G401.6 (cell line): ENCODE measurements around the gene GLCCI1.
"Not testable (repeated sequence)": the region's sequence is repeated elsewhere in the genome, so short reads cannot be mapped to it uniquely, and the experiment has no call there.

Experiments used
- FAIRE-seq: peaks from 2 replicates; lab custom pipeline; 2012; peaks lifted over from hg19 to GRCh38; lab: Jason Lieb, UNC

Gene GLCCI1

GRCh38 chr7:8051373-8051772, 82.8 kb downstream of the GLCCI1 start:
- no peak for FAIRE-seq

DNA sequence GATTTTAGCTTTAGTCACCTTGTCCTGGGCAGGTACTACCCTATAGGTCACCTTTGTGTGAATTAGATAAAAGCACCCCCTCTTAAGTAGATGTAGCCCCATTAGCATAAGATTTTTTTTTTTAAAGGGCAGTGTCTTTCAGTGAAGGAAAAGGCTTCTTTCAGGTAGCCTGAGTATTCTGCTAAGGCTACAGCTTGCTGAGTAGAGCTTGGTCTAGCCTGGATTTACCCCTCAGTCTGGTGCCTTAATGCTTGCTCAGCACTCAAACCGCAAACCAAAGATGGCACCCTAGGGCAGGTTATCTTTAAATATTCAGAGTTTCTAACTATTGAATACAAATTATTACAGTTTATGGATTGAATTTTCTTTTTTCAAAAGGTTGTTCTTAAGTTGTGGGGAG, 83.4 kb downstream of the GLCCI1 start:
- no peak for FAIRE-seq

- FAIRE-seq, result peak; percentile 88
These were observed 84.2 kb downstream of the GLCCI1 start for GRCh38 chr7:8052824-8053223.

- no peak for FAIRE-seq
These were observed 87.8 kb downstream of the GLCCI1 start for GRCh38 chr7:8056439-8056838.

DNA sequence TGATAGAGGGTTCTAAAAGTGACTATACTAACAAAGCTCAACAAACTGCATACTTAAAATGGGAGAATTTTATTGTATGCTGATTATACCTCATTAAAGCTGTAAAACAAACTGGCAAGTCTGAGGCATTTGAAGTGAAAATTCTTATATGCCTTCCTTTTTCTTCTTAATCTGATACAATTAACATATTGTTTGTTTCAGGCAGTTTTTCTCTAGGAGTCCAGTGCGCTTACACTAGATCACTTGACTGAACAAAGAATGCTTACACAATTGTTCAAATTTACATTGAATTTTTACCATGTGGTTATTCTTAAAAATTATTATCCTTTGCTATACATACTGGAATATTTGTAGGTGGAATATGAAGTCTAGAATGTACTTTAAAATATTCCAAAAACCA, 89.0 kb downstream of the GLCCI1 start:
- FAIRE-seq, result no peak

DNA sequence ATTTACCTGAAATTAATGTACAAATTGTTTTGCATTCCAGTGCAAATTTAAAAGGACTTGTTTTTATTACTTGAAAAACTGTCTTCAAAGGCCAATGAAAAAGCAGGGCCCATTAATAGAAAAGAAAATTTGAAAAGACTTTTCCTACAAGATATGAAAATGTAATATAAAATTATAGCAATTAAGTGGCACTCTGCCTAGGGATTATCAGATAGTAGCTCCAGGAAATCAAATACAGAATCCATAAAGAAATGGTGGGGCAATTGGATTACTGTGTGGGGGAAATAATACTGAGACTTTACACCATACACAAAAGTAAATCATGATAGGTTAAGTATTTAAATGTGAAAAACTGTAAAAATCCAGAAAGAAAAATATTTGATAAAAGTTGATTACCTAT, 89.7 kb downstream of the GLCCI1 start:
- no peak for FAIRE-seq

DNA sequence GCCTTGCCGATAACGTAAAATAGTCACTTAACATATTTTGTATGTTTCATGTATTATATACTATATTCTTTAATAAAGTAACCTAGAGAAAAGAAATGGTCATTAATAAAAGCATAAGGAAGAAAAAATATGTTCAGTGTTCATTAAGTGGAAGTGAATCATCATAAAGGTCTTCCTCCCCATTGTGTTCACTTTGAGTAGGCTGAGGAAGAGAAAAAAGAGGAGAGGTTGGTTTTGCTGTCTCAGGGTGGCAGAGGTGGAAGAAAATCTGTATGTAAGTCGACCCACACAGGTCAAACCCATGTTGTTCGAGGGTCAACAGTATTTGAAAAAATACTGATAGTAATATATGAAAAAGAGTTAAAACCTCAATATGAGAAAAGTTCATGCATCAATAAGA, 90.3 kb downstream of the GLCCI1 start:
- FAIRE-seq, result no peak

DNA sequence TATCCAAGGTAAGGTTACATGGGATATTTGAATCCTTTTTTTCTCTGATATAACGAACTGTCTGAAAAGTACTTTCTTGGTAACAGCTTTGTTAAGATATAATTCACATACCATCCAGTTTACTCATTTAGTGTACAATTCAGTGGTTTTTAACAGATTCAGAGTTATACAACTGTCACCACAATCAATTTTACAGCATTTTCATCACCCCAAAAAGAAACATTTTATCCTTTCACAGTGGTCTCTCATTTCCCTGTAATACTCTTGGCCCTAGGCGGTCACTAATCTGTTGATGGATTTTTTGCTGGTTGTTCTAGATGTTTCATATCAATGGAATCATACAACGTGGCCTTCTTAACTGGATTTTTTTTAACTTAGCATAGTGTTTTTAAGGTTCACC, 91.6 kb downstream of the GLCCI1 start:
- FAIRE-seq, result no peak

DNA sequence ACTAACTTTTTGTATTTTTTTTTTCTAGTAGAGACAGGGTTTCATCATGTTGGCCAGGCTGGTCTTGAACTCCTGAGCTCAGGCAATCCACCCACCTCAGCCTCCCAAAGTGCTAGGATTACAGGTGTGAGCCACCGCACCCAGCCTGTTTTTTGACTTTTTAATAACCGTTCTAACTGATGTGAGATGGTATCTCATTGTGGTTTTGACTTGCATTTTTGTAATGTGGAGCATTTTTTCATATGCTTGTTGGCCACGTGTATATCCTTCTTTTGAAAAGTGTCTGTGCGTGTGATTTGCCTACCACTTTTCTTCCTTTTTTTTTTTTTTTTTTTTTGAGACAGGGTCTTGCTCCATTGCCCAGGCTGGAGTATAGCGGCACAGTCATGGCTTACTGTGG, 94.7 kb downstream of the GLCCI1 start:
- FAIRE-seq, result not testable (repeated sequence)

DNA sequence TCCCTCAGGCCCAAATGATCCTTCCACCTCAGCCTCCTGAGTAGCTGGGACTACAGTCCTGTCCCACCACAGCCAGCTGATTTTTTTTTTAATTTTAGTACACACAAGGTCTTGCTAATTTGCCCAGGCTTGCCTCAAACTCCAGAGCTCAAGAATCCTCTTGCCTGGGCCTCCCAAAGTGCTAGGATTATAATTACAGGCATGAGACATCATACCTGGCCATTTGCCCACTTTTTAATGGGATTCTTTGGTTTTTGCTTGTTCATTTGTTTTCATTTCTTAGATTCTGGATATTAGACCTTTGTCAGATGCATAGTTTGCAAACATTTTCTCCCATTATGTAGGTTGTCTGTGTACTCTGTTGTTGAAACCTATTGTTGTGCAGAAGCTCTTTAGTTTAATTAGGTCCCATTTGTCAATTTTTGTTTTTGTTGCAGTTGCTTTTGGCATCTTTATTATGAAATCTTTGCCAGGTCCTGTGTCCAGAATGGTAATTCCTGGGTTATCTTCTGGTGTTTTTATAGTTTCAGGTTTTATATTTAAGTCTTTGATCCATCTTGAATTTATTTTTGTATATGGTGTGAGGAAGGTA, 95.2 kb downstream of the GLCCI1 start:
- FAIRE-seq, result no peak

- peak; percentile 41 for FAIRE-seq
These were observed 96.2 kb downstream of the GLCCI1 start for GRCh38 chr7:8064828-8065227.

GRCh38 chr7:8065356-8065813, 96.8 kb downstream of the GLCCI1 start:
- peak; percentile 49 for FAIRE-seq

GRCh38 chr7:8068892-8069686, 100.5 kb downstream of the GLCCI1 start:
- no peak for FAIRE-seq

GRCh38 chr7:8070451-8071180, 102.0 kb downstream of the GLCCI1 start:
- no peak for FAIRE-seq

- FAIRE-seq, result peak; percentile 84
These were observed 109.8 kb downstream of the GLCCI1 start for GRCh38 chr7:8078418-8078817.

DNA sequence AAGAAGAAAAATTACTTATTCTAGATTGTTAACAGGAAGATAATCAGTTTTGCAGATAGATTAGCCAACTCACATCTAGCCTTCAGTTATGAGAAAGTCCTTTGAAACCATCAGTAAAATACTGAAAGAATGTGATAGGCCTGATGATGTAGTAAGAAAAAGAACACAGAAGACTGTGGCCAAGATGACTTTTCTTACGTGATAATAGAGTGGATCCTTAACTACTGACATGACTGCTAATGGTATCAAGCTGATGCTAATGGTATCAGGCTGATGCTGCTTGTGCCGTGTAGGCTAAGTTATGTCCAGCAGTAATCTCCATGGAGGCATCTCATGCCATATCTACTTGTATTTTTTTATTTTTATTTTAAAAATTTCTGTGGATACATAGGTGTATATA, 114.2 kb downstream of the GLCCI1 start:
- no peak for FAIRE-seq

DNA sequence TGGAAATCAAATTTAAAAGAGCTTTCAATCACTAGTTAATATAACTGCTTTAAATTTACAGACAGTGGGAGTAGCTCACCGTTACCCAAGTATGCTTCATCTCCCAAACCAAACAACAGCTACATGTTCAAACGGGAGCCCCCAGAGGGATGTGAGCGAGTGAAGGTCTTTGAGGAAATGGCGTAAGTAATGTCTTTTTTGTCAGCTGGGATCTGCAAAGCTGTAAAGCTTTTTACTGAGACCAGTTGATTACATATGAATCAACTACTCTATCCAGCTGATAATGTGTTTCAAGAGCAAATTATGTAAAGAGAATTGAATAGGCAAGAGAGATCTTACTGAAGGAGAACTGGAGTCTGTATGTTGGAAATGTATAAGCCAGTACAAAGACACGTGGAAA, 116.2 kb downstream of the GLCCI1 start:
- FAIRE-seq, result no peak

- no peak for FAIRE-seq
These were observed 116.8 kb downstream of the GLCCI1 start for GRCh38 chr7:8085420-8085819.

DNA sequence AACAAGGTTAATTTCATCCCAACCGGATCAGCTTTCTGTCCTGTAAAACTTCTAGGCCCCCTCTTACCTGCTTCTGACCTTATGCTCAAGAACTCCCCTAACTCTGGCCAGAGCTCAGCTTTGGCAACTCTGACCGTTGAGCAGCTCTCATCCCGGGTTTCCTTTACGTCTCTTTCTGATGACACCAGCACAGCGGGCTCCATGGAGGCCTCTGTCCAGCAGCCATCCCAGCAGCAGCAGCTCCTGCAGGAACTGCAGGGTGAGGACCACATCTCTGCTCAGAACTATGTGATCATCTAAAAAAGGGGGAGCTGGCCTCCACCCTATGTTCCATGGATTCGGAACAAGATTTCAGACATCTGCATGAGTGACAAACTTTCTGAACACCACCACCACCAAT, 117.6 kb downstream of the GLCCI1 start:
- FAIRE-seq, result no peak

DNA sequence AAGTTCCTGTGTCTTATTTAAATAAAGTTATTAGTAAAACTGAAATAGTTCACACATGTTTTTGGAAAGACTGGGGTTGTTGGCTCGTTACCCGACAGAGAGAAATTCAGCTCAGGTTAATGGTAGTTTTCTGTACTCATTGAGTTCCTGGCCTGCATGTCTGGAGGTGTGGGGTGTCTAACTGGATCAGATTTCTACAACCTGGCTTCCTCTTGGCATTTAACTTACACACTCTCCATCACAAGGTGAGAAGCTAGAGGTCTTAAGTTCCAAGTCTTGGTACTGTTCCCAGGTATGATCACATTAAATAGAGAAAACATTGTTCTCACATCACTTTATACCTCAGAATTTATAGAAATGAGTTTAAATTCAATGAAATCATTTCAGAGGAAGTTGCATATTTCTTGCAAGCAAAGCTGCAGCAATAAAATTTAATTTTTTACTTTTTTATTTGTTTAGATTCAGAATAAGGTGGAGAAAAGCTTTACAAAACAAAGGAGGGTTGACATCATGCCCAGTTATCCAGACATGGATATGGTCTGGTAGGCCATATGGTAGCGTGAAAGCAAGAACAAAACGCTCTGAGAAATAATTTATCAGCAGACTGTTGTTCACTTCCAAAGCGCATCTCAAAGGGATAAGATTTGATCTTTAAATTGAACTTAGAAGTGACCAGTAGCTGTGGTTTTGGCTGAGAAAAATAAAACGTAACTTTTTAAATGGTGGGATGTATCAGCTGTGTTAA, 120.6 kb downstream of the GLCCI1 start:
- FAIRE-seq, result no peak

DNA sequence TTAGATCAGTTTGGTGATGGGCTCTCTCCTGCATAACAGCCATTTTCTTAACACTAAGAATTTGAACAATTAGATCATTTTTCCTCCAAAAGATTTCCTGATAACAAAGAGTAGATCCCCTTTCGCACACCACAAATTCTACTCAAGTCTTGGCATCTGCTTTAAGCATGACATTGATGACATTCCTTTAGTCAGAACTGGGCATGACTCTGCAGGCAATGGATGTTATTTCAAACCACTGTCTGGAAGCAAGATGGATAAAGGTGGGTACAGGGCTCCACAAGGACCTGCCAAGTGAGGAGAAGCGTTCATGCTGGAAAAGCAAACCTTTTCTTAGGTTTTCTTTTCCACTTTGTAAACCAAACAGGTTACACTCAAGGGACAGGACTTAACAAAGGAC, 123.5 kb downstream of the GLCCI1 start:
- peak; percentile 76 for FAIRE-seq
